GOT3 (cell line): ENCODE data around the gene IL12B.
"Not testable (repeated sequence)": the region's sequence is repeated elsewhere in the genome, so short reads cannot be mapped to it uniquely, and the experiment has no call there.

ENCODE experiments used
- DNase-seq: peaks from one replicate; lab custom pipeline; 2025; ENCODE audit warnings: mixed read lengths; lab: John Stamatoyannopoulos, UW

The IL12B gene

GRCh38 chr5:159294921-159295320 lies 35.4 kb downstream of the IL12B start:
- no peak for DNase-seq

GRCh38 chr5:159290741-159291140 lies 39.5 kb downstream of the IL12B start:
- DNase-seq: no peak

- no peak for DNase-seq
These were observed 43.8 kb downstream of the IL12B start for GRCh38 chr5:159286420-159287035.

- no peak for DNase-seq
These were observed 55.6 kb downstream of the IL12B start for GRCh38 chr5:159274676-159275075.

GRCh38 chr5:159273923-159274322 lies 56.4 kb downstream of the IL12B start:
- no peak for DNase-seq

- no peak for DNase-seq
These were observed 60.6 kb downstream of the IL12B start for GRCh38 chr5:159269723-159270122.

- not testable (repeated sequence) for DNase-seq
These were observed 63.5 kb downstream of the IL12B start for GRCh38 chr5:159266764-159267163.
